HG03457 (cell line): ENCODE results near the gene MADCAM1.

Source experiments
- ATAC-seq: cut with Tn5 transposase; IDR thresholded peaks from one replicate; pipeline ENCODE4 v1.9.1; 2021; ENCODE audit warnings: moderate number of reproducible peaks; ENCODE audit not compliant: unreplicated experiment

The MADCAM1 gene

DNA sequence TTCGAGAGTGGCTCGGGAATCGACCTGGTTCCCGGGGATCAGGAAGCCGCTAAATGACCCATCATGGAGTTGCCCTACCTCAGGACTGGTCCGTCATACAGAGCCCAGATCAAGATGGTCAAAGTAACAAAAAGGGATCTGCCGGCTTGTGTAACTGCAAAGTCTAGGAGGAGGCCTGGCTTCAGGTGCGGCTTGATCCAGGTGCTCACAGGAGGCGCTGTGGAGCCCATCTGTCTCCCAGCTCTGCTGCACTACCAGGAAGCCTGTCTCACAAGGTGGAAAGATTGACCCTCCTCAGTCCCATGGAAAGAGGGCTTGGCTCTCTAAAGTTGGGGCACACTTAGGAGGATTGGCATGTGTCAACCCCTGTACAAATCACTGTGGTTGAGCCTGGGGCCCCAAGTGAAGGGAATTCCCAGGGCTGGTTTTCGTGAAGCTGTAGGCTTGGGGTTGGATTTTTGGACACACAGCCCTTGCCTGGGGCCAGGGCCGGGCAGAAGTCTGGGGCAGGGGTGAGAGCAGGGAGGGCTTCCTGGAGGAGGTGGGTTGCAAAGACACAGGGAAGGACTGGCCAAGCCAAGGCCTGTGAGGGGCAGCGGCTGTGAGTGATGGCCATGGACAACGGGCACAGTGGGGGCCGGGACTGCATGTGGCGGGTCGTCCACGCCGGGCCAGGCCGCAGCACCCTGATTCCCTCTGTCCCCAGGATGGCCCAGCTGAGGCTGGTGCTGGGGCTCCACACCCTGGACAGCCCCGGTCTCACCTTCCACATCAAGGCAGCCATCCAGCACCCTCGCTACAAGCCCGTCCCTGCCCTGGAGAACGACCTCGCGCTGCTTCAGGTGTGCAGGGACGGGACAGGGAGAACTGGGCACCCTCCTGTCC, 51.8 kb downstream of the MADCAM1 start:
- ATAC-seq: no peak

DNA sequence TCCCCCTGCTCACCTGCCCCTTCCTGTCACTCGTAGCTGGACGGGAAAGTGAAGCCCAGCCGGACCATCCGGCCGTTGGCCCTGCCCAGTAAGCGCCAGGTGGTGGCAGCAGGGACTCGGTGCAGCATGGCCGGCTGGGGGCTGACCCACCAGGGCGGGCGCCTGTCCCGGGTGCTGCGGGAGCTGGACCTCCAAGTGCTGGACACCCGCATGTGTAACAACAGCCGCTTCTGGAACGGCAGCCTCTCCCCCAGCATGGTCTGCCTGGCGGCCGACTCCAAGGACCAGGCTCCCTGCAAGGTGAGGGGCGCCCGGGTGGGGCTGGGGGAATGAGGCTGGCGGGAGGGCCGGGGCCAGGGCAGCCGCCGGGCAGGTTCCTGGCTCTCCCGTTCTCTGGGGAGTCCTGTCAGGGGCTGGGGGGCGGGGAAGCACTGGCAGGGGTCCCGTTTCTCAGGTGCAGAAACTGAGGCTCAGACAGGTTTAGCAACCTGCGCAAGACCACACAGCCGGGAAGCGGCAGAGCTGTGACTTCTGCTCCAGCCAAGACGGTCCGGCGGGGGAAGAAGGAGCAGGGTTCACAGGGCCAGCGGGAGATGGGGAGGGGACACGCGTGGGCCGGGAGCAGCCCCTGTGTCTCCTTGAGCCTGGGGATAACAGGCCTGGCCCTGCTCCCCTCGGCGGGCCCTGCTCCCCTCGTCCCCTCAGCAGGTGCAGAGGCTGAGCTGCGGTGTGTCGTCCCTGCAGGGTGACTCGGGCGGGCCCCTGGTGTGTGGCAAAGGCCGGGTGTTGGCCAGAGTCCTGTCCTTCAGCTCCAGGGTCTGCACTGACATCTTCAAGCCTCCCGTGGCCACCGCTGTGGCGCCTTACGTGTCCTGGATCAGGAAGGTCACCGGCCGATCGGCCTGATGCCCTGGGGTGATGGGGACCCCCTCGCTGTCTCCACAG, 52.9 kb downstream of the MADCAM1 start:
- no peak for ATAC-seq

DNA sequence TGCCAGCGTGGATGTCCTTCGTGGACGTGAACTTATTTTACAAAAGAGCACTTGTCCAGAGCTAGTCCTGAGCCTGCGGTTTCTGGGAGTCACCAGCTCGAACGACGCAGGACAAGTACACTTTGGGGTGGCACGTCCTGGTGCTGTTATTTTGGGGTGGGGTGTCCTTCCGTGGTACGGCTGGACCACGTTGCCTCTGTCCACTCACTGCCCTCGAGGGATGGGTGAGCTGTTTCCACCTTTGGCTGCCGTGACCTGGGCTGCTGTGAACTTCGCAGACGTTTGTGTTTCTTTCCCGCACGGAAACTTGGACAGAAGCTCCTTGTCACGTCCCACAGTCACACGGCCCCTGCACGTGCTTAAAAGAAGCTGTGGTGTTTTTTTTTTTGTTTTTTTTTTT, 58.5 kb downstream of the MADCAM1 start:
- no peak for ATAC-seq
